ENCODE measurements around the gene FES.
A peak's percentile ranks its signal among the peaks of the same experiment; 100 is the strongest.
"Not testable (repeated sequence)": the region's sequence is repeated elsewhere in the genome, so short reads cannot be mapped to it uniquely, and the experiment has no call there.

Gene FES

DNA sequence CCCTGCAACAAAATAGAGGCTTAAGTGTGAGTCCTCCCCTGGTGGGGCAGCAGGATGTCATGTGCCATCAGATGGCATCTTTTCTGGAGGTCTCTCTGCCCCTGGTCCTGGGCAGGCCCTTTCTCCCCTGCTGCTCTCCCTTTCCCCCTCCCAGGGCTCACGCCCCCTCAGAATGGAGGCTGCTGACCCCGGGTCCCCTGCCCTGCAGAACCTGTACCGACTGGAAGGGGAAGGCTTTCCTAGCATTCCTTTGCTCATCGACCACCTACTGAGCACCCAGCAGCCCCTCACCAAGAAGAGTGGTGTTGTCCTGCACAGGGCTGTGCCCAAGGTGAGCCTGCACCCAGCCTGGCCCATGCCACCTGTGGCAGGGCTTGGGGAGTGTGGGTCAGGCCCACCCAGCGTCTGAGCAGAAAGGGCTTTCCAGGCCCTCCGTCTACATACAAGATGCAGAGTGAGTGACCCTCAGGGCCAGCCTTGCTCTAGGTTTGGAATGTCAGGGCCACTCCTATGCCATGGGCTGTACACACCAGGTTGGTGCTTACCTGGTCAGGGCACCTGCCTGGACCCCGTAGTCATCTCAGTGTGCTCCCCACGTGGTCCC is 7.1 kb downstream of the FES start:
- no peak for DNase-seq (ENCODE audit: low read depth in 2 of 2)

DNA sequence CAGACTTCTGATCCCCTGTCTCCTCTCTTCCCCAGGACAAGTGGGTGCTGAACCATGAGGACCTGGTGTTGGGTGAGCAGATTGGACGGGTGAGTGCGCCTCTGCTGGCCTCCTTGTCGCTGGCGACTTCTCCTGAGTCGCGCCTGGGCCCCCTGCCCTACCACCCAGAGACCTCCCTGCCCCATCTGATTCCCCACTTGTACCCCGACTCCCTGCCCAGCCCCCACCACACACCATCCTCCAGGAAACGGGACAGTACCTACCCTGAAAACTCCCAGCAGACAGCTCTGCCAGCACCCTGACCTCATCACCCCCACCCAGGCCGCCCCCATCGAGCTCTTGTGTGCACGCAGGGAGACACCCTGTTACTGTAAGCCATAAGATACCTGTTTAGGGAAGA is 7.7 kb downstream of the FES start:
- DNase-seq (ENCODE audit: low read depth in 2 of 2) = no peak

DNA sequence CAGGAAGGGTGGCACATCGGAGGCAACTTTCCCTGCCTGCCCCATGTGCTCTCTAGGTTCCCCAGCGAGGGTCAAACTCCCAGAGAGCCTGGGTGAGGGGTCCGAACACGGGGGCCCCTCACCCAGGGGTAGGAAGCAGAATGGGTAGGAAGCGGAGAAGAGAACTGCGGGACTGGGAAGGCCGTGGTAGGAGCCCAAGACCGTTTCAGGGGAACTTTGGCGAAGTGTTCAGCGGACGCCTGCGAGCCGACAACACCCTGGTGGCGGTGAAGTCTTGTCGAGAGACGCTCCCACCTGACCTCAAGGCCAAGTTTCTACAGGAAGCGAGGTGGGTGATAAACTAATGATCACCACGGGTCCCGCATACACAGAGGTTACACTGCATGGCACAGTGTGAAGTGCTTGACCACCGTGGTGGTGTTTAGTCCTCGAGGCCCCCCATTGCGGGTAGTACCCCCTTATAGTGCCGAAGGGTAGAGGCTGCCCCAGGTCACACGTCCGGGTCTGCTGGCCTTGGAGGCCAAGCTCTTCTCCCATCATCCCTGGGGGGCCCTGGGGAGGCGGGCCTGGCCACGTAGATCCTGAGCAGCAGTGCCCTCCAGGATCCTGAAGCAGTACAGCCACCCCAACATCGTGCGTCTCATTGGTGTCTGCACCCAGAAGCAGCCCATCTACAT is 8.3 kb downstream of the FES start:
- no peak for DNase-seq (ENCODE audit: low read depth in 2 of 2)

DNA sequence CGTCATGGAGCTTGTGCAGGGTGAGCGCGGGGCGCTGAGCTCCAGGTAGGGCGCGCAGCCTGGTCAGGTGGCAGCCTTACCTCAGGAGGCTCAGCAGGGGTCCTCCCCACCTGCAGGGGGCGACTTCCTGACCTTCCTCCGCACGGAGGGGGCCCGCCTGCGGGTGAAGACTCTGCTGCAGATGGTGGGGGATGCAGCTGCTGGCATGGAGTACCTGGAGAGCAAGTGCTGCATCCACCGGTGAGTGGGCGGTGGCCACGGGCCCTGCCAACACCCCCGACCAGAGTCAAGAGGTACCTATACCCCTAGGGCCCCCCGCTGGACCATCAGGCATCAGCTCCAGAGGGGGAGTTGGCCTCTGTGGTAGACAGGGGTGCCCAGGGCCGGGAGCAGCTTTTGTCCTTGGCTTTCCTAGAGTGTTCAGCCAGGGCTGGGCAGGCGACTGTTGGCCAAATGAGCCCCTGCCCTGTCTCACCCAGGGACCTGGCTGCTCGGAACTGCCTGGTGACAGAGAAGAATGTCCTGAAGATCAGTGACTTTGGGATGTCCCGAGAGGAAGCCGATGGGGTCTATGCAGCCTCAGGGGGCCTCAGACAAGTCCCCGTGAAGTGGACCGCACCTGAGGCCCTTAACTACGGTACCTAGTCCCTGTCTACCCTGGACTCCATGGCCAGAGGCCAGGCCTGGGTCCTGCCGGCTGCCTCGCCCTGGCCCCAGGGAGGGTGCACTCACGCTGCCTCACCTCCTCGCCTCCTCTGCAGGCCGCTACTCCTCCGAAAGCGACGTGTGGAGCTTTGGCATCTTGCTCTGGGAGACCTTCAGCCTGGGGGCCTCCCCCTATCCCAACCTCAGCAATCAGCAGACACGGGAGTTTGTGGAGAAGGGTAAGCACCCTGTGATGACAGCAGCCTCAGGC is 9.1 kb downstream of the FES start:
- DNase-seq (ENCODE audit: low read depth in 2 of 2) = no peak

DNA sequence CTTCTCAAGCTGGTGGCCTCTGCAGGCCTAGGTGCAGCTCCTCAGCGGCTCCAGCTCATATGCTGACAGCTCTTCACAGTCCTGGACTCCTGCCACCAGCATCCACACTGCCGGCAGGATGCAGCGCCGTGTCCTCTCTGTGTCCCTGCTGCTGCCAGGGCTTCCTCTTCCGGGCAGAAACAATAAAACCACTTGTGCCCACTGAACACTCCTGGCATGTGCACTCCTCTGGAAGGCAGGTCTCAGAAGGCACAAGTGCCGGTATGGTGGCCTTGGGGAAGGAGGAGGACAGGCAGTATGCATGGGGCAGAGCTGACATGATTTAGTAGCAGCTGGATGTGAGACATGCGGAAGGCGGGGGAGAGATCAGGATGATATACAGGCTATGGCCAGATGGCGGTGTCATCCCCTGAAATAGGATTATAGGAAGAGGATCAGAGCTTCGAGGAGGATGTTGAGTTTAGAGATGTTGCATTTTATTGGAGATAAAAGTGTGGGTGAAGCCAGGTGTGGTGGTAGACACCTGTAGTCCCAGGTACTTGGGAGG is 11.3 kb downstream of the FES start:
- no peak for DNase-seq (ENCODE audit: low read depth in 2 of 2)

DNA sequence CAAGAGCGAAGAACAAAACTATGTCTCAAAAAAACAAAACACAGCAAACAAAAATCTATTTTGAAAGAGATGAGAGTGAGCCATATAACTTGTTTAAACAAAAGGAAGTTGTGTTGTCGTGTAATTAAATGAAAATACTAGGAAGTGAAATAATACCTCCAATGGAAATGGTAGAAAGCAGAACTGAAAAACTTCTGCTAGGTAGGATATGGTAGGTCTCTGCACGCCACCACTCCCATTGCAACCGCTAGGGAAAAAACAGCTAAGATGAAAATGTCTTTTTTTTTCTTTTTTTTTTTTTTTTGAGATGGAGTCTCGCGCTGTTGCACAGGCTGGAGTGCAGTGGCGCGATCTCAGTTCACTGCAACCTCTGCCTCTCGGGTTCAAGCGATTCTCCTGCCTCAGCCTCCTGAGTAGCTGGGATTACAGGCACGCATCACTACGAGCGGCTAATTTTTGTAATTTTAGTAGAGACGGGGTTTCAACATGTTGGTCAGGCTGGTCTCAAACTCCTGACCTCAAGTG is 12.9 kb downstream of the FES start:
- DNase-seq (ENCODE audit: low read depth in 2 of 2) = not testable (repeated sequence)

DNA sequence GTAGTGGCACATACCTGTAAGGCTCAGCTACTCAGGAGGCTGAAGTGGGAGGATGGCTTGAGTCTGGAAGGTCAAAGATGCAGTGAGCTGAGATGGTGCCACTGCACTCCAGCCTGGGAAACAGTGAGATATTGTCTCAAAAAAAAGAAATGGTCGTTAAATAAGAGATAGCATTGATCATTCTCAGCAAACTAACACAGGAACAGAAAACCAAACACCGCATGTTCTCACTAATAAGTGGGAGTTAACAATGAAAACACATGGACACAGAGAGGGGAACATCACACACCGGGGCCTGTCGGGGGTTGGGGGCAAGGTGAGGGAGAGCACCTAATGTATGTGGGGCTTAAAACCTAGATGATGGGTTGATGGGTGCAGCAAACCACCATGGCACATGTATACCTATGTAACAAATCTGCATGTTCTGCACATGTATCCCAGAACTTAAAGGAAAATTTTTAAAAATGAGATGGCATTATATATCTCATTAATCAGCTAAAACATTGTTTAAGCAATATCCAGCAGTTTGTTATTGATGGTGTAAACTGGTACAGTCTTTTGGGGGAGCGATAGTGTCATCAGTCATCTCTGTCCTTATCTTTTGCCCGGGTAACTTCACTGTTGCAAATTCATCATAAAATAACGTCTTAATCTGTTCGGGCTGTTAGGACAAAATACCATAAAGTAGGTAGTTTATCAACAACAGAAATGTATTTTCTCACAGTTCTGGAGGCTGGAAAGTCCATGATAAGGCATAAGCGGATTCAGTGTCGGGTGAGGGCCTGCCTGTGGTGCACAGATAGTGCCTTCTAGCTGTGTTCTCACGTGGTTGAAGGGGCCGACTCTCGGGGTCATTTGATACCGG is 17.1 kb downstream of the FES start:
- no peak for DNase-seq (ENCODE audit: low read depth in 2 of 2)

DNA sequence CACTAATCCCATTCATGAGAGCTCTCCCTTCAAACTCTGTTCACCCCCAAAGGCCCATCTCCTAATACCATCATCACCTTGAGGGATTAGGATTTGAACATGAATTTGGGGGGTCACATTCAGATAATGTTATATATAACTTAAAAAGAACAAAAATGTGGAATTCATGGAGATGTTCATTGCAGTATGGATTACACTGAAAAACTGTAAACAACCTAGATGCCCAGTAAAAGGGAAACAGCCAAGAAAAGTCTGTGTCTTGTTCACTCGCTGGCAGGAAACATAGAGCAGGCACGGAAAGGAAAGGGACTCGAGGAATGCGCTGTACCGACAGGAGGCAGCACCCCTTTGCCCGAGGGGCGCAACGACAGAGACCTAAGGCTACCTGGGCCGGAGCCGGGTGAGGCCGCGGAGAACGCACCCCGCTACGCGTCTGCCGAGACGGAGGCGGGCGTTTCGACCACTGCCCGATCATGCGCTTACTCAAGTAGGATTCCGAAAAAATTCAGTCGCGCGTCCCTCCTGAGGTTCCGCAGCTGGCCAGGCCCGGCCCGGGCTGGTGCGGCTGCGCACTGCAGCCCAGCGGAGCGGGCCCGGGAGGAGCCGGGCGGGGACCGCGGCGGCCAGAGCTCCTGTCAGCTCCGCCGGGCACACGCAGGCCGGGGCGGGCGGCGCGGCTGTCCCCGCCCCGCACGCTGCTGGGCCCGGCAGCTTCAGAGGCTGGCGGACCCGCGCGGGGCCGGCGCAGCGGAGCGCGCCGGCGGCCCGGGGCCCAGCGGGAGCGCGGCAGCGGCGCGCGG is 17.9 kb downstream of the FES start:
- DNase-seq (ENCODE audit: low read depth in 2 of 2) = peak; percentile 45 to 67

DNA sequence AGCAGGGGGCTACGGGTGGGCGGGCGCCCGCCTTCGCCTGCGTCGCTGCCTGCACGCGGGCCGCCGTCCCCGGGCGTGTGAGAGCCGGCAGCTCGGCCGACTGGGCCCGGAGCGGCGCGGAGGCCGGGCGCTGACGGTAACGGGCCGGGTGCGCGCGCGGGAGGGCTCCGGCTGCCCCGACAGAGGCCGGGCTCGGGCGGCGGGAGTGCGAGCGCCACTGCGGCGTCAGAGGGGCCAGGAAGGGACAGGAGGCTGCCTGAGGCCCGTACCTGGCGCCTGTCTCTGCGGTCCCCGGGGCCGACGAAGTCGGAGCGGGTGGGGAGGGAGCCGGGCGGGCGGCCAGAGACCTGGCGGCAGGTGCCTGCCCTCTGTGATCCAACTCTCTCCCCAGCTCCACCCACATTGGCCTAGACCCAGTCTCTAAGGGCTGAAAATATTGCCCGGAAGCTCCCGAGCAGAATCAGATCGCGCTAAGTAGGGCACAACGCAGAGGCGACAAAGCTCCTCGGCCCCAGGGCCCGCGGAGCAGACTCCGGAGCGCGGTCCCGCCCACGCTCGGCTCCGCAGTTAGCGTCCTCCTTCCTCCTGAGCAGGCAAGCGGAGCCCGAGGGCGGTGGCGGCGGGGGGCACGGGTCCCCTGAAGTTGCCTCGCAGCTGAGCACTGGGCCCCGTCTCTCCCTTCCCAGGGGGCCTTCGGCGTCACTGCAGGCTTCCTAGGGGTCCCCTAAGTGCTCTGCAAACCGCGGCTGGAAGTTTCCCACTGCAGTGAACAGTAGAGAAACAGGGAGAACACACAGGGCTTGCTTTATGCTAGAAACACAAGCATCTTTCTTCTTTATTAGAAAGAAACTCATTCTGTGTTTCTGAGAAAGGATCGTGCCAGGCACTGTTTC is 18.8 kb downstream of the FES start, which contains the start of gene MAN2A2:
Gene MAN2A2, plus strand, starts transcription at position 463 of the 893 bp plus-strand sequence. CDS start 906 bp downstream, outside the sequence.
- DNase-seq (ENCODE audit: low read depth in 2 of 2) = peak; percentile 61 to 80

DNA sequence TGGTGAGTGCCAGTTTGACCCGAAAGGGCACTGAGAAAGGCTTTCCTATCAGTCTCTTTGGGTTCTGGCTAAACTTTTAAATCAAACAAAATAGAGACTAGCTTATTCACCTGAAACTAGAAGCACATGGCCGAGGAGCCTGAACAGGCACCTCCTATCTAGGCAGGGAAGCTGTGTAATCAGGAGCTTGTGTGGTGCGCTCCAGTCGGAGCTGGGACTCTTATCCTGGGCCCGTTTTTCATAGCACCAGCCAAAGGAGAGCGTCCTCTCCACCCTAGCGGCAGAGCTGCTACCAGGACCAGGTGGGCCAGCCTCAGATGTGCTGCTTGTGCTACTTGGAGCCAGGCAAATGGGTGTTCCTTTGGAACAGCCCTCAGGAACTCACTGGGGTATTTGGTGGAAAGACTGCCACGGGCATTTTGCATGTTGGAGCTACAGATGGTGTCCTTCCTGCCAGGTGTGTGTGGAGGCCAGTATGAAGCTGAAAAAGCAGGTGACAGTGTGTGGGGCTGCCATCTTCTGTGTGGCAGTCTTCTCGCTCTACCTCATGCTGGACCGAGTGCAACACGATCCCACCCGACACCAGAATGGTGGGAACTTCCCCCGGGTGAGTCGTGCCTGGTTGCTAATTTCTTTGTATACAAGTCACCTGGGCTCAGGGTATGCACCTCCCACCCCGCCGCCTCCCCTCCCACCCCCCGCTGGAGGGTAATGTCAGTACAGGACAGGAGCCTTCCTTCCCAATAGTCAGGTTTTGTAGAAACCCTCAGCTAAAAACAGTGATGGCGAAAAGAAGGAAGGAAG is 19.6 kb downstream of the FES start:
- no peak for DNase-seq (ENCODE audit: low read depth in 2 of 2)

DNA sequence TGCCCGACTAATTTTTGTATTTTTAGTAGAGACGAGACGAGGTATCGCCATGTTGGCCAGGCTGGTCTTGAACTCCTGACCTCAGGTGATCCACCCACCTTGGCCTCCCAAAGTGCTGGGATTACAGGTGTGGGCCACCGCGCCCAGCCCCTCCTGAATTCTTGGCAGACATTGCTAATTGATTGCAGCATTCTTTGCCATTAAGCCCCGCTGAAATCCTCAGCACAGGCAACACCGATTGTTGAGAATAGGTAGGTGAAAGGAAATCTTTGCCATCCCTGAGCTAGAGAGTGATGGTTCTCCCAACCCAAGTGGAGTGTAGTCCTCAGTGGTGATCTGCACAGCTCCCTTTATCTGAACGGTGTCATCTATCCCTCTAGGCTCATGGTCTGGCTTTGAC is 20.4 kb downstream of the FES start:
- no peak for DNase-seq (ENCODE audit: low read depth in 2 of 2)

DNA sequence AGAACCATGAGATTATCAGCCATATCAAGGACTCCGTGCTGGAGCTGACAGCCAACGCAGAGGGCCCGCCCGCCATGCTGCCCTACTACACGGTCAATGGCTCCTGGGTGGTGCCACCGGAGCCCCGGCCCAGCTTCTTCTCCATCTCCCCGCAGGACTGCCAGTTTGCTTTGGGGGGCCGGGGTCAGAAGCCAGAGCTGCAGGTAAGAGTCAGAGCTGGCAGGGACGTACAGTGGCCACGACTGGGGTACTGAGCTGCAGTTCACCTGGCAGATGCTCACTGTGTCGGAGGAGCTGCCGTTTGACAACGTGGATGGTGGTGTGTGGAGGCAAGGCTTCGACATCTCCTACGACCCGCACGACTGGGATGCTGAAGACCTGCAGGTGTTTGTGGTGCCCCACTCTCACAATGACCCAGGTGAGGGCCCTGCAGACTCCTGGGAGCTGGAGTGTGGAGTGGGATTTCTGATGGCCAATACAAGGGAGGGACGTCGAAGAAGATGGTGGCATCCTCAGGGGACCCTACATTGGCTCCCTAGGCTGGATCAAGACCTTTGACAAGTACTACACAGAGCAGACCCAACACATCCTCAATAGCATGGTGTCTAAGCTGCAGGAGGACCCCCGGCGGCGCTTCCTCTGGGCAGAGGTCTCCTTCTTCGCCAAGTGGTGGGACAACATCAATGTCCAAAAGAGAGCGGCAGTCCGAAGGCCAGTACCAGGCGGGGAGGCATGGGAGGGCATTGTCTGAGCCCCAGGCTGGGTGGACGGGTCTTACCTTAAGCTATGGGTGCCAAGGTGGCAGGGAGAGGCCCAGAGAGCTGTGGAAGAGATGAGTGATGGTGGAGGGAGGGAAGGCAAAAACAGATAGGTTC is 21.2 kb downstream of the FES start:
- no peak for DNase-seq (ENCODE audit: low read depth in 2 of 2)

DNA sequence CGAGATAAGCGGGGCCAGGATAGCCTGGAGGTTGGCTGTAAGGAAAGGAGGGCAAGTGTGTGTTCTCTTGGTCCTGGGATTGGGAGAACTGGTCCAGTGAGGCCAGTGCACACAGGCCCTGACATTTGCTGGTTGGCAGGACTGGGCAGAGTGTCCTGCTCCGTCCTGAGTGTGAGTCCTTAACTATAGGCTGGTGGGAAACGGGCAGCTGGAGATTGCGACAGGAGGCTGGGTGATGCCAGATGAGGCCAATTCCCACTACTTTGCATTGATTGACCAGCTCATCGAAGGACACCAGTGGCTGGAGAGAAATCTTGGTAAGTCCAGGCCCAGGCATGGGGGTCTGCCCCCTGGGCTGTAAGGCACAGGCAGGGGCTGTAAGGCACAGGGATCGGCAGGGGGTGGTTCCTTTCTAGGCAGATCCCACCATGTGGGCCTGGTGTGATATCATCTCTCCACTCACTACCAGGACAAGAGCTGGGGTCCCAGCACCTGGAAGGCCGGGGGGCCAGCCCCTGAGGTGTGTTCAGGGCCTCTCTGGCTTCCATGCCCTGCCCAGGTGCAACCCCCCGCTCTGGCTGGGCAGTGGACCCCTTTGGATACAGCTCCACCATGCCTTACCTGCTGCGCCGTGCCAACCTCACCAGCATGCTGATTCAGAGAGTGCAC is 22.0 kb downstream of the FES start:
- DNase-seq (ENCODE audit: low read depth in 2 of 2) = no peak

DNA sequence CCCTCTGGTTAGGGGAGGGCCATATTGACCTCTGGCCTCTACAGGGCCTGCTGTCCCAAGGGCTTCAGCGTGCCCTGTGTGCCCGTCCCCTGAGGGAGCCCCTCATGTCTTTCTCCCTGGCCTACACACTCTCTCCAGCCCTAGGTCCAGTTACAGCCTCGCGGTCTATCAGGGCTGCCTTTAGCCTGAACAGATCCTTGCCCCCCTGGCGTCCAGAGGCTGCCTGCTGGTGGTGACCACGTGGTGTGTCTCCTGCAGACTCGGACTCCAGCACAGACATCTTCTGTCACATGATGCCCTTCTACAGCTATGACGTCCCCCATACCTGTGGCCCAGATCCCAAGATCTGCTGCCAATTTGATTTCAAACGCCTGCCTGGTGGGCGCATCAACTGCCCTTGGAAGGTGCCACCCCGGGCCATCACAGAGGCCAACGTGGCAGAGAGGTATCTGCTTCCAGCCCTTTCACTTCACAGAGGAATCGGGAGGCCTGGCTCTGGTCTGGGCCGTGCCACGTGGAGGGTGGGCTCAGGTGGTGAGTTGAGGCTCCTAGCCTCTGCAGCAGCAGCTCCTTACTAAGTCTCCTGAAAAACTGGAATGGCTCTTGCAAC is 22.9 kb downstream of the FES start:
- no peak for DNase-seq (ENCODE audit: low read depth in 2 of 2)

DNA sequence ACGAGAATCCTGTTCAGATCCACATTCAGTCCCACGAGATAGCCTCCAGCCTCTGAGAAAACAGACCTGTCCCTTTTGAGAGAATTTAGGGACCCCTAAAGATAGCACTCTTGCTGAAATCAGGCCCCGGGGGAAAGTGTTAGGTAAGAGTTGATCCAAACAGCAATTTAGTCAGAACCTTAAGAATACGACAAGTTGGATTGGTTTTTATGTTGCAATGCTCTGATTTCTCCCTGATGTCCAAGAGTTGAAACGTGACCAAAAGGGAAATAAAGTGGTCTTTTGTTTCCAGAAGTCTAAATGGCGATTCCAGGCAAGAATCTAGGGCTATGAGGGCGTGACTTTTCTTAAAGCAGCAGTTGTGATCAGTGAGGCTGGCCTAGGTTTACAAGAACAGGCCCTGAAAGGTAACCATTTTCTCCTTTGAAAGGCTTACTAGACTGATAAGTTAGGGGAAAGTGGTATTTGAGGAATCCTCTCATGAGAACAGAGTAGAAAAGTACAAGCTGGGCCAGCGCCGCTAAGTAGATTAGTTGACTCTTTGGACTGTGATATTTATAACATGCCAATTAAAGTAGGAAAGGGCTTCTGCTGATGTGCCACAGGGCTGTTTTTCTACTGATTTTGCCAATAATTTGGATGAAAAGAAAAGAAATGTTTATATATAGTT is 23.7 kb downstream of the FES start:
- no peak for DNase-seq (ENCODE audit: low read depth in 2 of 2)

DNA sequence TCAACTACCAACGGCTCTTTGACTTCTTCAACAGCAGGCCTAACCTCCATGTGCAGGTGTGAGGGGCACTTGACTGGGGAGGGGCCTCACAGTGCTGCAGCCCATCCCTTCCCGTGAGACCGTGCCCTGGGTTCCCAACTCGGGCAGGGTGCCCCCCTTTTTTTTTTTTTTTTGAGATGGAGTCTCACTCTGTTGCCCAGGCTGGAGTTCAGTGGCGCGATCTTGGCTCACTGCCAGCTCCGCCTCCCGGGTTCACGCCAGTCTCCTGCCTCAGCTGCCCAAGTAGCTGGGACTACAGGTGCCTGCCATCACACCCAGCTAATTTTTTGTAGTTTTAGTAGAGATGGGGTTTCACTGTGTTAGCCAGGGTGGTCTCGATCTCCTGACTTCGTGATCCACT is 25.1 kb downstream of the FES start:
- not testable (repeated sequence) for DNase-seq (ENCODE audit: low read depth in 2 of 2)
